NCI-H69 (cell line): ENCODE measurements around the gene RFPL1.
"Not testable (repeated sequence)": the region's sequence is repeated elsewhere in the genome, so short reads cannot be mapped to it uniquely, and the experiment has no call there.

Source experiments
- DNase-seq: peaks from one replicate; lab custom pipeline; 2025; lab: John Stamatoyannopoulos, UW

Gene RFPL1

DNA sequence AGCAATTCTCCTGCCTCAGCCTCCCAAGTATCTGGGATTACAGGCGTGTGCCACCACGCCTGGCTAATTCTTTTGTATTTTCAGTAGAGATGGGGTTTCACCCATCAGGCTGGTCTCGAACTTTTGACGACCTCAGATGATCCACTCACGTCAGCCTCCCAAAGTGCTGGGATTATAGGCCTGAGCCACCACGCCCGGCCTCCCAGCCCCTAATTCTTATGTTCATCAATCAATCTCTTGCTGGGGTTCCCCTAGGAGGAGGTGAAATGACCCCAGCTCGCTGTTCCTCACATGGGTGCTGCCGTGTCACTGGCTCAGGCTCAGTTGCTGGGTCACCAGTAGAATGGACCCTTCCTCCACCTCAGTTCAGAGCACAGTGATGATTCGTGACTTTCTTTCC lies at the start of gene RFPL1:
RFPL1 (plus strand) TSS at position 301 of the 400 bp plus-strand sequence.
- DNase-seq, result not testable (repeated sequence)

DNA sequence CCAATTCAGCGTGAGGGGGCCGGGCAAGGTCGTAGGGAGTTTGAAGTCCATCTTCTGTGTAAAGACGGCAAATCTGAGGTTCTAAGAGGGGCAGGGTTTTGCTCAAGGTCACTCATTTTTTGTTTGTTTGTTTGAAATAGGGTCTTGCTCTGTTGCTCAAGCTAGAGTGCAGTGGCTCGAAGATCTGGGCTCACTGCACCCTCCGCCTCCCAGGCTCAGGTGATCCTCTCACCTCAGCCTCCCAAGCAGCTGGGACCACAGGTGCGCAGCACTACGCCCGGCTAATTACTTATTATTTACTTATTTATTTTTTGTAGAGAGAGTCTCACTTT lies 49.7 kb upstream of the RFPL1 start:
- peak; percentile 67 for DNase-seq

DNA sequence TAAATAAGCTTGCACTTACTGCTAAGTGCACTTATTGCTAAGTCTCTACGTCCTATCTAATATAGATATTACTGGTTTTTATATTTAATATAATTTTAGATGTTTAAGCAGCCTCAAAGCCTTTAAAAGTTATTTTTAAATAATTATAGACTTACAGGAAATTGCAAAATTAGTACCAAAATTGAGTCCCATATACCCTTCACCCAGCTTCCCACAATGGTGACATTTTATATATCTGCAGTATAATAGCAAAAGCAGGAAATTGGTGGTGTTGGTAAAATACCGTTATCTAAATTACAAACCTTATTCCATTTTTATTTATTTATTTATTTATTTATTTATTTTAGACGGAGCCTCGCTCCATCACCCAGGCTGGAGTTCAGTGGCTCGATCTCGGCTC lies 48.1 kb upstream of the RFPL1 start:
- DNase-seq, result no peak

DNA sequence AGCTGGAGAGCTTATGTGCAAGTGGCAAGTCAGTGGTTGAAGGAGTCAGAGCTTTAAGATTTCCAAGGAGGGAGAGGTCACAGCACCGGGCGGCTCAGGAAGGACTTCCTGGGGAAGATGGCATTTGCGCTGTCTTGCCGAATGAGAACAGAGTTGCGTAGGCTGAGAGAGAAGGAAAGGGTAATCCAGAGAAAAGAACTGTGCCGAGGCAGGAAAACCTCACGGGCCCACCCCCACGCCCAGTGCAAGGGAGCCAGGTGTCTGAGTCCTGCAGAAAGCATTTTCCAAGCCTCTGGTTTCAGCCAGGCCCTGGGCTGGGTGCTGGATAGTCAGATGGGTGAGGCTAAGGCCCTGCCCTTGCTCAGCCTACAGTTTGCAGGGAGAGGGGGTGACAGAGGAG lies 46.8 kb upstream of the RFPL1 start:
- no peak for DNase-seq

DNA sequence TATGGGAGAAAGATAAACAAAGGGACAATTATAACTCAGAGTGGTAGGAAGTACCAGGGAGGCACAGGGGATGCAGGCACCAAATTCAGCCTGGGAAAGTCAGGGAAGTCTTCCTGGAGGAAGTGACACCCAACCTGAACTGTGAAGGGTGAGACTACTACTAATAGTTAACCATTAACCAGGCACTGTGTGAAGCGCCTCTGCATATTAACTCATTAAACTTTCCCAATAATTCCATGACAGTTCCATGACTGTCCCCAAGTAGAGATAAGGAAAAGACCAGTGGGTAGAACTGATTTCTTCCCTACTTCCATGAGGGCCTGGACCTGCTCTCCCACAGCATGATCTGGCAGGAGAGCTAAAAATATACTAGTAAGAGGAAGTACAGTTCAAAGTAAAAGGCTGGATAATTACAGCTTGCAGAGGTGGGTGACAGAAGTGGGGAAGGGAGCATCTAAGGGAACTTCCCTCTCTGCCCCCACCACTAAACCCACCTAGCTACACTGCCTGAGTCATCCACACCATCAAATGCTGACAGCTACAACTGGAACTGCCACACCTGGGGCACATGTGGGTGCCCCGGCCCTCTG lies 45.3 kb upstream of the RFPL1 start:
- peak; percentile 45 for DNase-seq

DNA sequence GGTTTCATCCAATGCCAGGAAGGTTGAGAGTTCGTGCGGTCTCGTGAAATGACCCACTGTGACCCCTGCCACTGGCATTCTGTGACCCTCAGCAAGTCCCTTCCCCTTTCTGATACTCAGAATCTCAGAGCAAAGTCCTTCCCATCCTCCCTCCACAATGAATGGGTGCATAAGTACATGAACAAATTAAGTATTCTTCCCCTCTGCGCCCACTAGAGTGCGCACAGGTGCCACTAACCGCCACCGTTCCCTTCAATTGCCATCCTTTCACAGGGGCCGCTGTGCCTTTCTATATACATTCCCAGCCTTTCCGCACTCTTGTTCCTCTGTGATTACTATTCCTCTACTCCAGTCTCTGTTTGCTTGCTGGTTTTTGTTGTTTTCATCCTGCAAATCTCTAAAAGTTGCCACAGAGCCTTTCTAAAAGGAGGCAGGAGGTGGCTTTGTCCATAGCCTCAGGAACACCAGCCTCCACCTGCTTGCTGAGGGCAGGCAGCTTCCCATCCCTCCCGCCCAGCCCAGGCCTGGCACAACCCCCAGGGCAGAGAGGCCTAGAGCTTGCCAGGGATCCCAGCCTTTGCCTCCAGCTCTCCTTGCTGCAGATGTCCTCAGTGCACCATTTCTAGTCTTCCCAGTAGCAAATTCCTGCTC lies 43.3 kb upstream of the RFPL1 start:
- DNase-seq, result peak; percentile 85

DNA sequence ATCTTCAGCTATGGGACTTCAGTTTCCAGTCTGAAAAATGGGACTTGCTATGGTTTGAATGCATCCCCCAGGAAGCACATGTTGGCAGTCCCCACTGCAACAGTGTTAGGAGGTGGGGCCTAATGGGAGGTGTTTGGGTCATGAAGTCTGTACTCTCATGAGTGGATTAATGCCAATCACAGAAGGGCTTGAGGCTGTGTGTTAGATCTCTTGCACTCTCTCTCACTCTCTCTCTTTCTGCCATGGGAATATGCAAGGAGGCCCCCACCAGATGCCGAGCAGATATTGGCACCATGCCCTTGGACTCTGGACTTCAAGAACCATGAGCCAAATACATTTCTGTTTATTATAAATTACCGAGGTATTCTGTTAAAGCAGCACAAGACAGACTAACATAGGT lies 42.3 kb upstream of the RFPL1 start:
- DNase-seq, result peak; percentile 17

DNA sequence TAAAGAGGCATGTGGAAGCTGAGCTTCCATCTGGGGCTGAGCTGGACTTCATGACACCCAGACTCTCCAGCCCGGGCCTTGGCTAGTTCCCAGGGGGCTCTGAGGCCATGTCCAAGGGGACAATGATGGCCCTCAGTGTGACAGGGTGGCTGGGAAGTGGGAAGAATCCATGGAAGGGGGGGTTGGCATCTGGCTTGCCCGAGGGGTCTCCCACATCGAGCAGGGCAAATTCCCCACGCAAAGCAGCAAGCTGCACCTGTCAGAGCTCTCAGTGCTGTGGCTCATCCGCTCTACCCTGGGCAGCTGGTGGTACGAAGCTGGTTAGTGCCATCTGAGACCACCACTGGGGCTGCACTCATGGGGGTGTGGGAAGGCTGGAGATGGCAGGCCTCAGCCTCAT lies 40.6 kb upstream of the RFPL1 start:
- DNase-seq, result no peak

DNA sequence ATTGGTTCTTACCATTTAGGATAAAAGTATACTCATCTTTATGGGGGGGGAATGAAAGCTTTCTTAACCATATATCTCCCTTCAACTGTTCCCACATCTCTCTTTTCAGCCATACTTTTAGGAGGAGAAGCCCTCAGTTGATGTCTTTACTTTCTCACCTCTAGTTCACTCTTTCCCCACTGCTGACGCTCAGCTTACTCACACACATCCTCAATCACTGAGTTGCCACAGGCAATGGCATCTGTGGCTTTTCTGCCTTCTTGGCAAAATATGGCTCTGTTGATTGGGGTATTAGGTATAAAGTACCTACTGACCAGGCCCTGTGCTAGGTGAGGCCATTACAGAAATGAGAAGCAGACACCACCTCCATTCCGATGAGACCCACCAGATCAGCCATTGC lies 37.8 kb upstream of the RFPL1 start:
- no peak for DNase-seq

DNA sequence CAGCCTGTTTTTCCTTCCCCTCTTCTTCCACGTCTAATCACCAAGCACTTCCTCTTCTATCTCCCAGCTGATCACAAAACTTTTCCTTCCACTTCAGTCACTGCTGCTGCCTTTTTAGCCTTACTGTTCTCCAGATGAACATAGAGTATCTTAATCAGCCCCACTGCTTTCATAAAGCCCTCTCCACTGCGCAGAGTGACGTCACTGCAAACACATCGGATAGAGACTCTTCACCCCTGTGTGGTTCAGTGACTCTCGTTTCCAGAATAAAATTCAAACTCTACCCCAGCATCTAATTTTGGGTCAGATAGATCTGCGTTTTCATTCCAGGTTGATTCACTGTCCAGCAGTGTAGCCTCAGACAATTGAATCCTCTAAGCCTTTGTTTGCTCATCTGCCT lies 36.8 kb upstream of the RFPL1 start:
- not testable (repeated sequence) for DNase-seq

DNA sequence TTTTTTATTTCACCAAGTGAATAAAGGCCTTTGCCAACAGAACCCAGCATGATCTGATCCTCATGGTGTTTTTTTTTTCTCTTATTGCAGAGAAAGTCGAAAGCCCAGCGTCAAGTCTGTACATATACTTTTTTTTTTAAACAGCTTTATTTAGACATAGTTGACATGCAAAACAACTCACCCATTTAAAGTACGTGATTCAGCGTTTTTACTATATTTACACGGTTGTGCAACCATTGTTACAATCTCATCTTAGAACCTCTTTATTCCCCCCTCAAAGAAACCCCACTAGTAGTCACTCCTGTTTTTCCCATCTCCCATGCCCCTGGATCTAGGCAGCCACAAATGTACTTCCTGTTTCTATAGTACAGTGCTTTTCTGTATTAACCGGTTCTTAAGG lies 29.4 kb upstream of the RFPL1 start:
- no peak for DNase-seq

DNA sequence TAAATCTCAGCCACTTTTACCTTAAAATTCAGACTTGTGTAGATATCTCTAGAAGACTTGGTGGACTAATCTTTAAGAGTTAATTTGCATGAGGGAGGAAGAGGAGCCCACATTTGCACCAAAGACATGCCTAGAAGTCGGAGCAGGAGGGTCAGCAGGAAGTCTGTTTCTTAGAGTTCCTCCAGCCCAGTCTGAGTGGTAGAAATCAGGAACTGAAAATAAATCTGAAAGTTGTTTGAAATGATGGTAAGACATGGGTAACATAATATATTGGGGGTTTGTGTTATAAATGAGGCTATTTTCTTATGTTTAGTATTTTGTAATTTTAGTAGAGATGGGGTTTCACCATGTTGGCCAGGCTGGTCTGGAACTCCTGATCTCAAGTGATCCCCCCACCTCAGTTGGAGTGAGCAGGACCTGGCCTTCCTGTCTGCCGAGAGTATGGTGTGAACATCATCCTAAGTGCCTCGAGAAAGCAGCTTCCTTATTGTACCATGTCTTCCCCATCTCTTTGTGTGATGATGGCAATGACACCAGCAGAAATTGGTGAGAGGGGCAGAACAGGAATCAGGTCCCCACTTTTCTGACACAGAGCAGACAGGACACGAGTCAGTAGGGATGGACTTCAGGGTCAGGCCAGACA lies 26.7 kb upstream of the RFPL1 start:
- not testable (repeated sequence) for DNase-seq

DNA sequence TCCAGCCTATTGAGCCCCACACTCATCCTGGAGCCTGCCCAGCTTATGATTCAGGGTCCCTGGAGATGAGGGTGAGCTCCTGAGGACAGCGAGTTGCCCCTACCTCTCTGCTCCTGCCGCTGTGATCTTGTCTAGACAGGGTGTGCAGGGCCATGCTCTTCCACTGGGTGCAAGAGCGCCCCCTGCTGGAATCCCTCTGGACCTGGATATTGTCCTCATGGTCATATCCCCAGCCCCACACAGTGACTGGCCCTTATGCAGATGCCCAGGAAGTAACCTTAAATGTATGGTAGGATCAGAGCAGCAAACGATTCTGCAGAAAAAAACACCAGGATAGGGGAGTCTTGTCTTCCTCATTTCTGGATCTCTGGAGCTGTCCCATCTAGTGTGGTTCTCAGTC lies 25.6 kb upstream of the RFPL1 start:
- DNase-seq, result peak; percentile 48

DNA sequence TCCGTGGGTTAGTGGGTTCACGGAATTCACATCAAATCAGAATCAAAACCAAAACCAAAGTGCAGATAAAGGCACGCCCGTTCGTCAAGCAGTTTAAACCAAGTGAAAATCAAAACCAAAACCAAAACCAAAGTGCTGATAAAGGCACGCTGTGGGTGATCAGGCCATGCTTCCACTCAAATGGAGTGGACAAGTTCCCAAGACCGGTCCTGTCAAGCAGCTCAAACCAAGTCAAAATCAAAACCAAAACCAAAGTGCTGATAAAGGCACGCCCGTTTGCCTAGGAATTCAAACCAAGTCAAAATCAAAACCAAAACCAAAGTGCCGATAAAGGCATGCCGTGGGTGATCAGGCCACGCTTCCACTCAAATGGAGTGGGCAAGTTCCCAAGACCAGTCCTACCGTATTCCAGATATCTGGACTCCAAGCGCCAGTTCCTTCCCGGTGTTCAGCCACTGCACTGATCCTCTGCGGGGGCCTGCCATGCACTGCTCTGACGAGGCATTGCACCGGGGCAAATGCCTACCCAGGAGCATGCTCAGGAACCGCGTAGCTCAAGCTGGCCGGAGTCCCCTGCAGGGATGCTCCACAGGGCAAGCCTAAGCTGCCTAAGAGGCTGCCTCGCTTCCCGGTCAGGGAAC lies 23.3 kb upstream of the RFPL1 start:
- DNase-seq, result not testable (repeated sequence)

DNA sequence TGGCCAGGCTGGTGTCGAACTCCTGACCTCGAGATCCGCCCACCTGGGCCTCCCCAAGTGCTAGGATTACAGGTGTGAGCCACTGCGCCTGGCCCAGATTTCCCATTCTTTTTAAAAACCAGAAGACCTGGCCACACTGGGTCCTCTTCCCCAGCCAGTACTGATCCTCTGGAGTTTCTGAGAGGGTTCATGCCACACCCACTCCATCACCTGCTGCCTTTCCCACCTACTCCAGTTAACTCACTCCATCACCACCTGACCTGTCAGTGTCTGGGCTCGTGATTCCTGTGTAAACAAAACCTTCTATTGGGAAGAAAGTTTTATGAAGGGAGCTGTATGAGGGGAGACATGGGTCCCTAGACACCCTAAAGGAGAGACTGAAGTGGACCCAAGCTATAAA lies 19.7 kb upstream of the RFPL1 start:
- DNase-seq, result not testable (repeated sequence)

DNA sequence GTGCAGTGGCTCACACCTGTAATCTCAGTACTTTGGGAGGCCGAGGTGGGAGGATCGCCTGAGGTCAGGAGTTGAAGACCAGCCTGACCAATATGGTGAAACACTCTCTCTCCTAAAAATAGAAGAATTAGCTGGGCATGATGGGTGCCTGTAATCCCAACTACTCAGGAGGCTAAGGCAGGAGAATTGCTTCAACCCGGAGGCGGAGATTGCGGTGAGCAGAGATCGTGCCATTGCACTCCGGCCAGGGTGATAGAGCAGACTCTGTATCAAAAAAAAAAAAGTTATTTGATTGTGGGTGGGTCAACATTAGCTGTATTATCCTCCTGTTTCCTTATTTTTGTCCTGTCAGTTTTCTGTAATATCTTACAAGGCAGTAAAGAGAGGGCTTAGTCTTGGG lies 11.9 kb upstream of the RFPL1 start:
- no peak for DNase-seq

DNA sequence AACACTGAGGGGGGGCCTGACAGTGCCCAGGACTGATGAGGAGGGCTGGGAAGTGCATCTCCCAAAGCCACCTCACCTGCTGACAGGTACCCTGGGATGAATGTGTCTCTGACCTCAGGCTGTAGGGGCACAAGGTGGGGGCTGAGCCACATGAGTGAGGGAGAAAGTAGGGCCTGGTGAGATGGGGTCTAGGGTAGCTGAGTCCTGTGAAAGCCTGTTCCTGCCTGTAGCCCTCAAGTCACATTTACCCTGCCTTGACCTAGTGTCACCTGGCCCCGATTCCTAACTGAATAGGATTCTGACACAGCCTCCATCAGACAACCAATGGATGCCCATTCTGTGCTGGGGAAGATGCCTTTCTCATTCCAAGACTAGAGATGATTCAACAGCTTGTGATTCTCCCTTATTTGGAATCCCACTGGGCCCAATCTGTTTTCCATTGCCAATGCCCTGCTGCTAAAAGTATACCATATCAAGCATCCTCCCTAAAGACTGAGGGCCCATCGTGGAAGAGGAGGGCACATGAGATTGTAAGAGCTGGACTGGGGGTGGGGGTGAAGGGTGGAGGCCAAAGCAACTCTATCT lies 11.1 kb upstream of the RFPL1 start:
- DNase-seq, result no peak

DNA sequence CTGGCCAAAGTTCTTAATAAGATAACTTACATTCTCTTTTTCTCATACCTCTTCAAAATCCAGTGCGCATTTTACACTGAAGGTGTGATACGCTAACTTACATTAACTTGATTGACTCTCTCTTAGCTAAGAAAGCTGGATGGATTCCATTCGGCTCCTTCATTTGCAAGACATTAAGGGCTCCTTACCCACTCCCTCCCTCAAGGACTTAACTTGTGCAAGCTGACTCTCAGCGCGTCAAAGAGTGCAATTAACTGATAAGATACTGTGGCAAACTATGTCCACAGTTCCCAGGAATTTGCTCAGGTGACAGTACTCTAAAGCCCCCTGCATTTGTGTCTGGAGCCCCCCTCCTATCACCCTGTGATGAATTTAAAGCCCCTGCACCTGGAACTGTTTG lies 6.4 kb upstream of the RFPL1 start:
- no peak for DNase-seq

DNA sequence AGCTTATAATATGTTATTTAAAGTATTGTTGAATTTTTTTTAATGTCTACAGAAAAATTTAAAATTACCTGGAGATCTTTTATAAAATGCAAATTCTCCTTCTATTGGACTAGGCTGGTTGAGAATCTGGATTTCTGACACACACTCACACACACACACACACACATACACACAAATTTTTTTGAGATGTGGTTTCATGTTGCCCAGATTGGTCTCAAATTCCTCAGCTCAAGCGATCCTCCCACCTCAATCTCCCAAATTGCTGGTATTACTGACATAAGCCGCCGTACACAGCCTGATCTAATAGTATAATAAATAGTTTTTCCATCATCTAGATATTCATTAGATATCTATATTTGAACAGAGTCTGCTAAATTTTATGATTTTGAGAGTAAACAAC lies 4.5 kb upstream of the RFPL1 start:
- DNase-seq, result no peak

DNA sequence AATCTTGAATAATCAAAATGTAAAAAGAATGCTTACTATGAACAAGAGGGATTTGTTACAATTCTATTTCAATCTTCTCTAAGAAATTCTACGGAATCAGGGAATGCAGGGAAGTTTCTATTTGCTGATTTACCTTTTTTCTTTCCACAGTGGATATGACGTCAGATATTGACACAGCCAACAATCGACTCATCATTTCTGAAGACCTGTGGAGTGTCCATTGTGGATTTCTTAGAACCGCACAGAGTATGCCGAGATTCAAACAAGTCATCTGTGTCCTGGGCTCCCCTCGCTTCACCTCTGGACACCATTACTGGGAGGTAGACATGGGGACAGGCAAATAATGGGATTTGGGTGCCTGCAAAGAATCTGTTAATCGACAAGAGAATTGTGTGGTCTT lies 4.1 kb upstream of the RFPL1 start:
- peak; percentile 22 for DNase-seq

DNA sequence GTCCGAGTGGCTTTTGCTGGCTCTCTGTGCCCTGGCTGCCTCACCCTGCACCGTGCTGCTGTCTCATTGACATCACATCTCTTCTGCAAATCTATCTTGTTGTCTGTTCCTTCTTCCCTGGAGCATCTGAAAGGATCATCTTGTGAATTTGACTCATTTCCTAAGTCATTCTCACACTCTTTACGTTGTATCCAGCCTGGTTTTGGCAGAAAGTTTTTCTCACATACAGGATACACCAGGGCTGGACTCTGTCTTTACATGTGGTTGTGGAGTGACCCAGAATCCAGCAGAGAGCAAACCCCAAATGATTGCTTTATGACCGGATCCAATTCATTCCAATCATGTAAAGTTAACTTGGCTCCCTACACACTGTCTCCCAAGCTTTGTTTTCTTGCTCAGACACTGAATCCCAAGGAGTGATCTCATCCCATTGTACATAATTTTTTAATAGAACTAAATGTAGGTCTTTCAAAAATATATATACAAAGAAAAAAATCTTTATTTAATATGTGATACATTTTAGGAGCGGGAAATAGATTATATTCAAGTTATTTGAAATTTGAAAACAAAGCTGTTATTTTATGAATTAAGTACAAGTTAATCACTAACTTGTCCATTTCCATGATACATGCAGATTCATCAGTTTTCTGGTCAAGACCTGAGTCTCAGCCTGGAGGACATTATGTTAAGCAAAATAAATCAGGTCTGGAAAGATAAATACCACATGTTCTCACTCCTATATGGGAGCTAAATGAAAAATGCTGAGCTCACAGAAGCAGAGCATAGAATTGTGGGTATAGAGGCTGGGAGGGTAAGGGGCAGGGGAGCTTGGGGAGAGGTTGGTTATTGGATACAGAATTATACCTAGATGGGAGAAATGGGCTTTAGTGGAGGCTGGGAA lies 2.9 kb upstream of the RFPL1 start:
- DNase-seq, result no peak

DNA sequence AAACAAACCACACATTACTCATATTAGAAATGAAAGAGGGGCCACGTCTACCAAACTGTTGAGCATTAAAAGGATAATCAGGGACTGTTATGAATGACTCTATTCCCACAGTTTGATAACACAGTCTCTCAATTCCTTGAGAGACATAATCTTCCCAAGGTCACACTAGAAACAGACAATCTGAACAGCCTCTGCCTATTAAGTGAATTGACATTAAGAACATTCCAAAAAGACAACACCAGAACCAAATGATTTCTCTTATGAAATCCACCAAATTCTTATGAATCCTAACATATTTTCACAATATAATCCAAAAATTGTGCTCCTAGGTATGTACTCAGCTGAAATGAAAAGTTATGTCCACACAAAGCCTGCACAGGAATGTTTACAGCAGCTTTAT lies 4.6 kb downstream of the RFPL1 start:
- DNase-seq, result no peak
